Gastrocnemius medialis (tissue), 4 donors: ENCODE data around the gene GPSM3.
"Not testable (repeated sequence)": the region's sequence is repeated elsewhere in the genome, so short reads cannot be mapped to it uniquely, and the experiment has no call there.

Experiments used
- POLR2A ChIP-seq, 2 donors: fragments of 450-650 bp; IDR thresholded peaks; one replicate each; pipeline ENCODE4 v1.6.1; 2017; ENCODE audit warnings: antibody characterized with exemption in 2 of 2, mild to moderate bottlenecking in 2 of 2, moderate library complexity in 2 of 2
- TF ChIP-seq, protein P1 (sequence below), 5 experiments: fragments of 450-650 bp in 3 of 5; fragments of 200-600 bp in 2 of 5; sonication (generic) in 2 of 5; IDR thresholded peaks in 4 of 5; conservative IDR thresholded peaks in 1 of 5; 1 replicate in 4 of 5; 2 replicates in 1 of 5; pipeline ENCODE4 v1.5.1; 2016 to 2019; ENCODE audit warnings: antibody characterized with exemption in 5 of 5, mild to moderate bottlenecking in 3 of 5, moderate library complexity in 3 of 5

DNA sequence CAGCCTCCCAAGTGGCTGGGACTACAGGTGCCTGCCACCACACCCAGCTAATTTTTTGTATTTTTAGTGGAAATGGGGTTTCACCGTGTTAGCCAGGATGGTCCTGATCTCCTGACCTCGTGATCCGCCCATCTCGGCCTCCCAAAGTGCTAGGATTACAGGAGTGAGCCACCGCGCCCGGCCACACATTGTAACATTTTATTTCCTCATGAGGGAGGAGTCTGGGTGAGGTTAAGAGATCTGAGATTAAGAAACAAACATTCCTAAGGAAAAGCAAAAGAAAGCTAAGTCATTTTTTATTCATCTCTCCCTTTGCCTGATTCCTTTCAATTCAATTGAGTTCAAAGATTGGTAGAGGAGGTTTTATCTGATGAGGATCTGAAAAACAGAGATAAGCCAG lies 48.2 kb downstream of the GPSM3 start:
- TF ChIP-seq, protein P1, sequence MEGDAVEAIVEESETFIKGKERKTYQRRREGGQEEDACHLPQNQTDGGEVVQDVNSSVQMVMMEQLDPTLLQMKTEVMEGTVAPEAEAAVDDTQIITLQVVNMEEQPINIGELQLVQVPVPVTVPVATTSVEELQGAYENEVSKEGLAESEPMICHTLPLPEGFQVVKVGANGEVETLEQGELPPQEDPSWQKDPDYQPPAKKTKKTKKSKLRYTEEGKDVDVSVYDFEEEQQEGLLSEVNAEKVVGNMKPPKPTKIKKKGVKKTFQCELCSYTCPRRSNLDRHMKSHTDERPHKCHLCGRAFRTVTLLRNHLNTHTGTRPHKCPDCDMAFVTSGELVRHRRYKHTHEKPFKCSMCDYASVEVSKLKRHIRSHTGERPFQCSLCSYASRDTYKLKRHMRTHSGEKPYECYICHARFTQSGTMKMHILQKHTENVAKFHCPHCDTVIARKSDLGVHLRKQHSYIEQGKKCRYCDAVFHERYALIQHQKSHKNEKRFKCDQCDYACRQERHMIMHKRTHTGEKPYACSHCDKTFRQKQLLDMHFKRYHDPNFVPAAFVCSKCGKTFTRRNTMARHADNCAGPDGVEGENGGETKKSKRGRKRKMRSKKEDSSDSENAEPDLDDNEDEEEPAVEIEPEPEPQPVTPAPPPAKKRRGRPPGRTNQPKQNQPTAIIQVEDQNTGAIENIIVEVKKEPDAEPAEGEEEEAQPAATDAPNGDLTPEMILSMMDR (IDR thresholded peaks at IDR 0.05 in 4 of 5, conservative IDR thresholded peaks at IDR 0.05 in 1 of 5), result not testable (repeated sequence)
- not testable (repeated sequence) for TF ChIP-seq POLR2A (IDR thresholded peaks at IDR 0.05)
